Embryonic facial prominence (tissue), 1 donor: ENCODE results near the gene NLRP7.
"Not testable (repeated sequence)": the region's sequence is repeated elsewhere in the genome, so short reads cannot be mapped to it uniquely, and the experiment has no call there.

Source experiments
- DNase-seq: peaks from one replicate; pipeline ENCODE4 v3.0.0-alpha.2; 2016; ENCODE audit errors: extremely low spot score

The NLRP7 gene

GRCh38 chr19:54947381-54947780, at the start of gene NLRP7:
NLRP7 (minus strand) TSS chr19:54947530.
- no peak for DNase-seq

- DNase-seq, result no peak
Measured at GRCh38 chr19:54995561-54995960, 48.2 kb upstream of the NLRP7 start.

GRCh38 chr19:54989531-54989930, 42.2 kb upstream of the NLRP7 start:
- not testable (repeated sequence) for DNase-seq

DNA sequence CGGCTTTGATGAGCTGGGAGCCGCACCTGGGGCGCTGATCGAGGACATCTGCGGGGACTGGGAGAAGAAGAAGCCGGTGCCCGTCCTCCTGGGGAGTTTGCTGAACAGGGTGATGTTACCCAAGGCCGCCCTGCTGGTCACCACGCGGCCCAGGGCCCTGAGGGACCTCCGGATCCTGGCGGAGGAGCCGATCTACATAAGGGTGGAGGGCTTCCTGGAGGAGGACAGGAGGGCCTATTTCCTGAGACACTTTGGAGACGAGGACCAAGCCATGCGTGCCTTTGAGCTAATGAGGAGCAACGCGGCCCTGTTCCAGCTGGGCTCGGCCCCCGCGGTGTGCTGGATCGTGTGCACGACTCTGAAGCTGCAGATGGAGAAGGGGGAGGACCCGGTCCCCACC, 35.2 kb upstream of the NLRP7 start:
- DNase-seq, result not testable (repeated sequence)

GRCh38 chr19:54973229-54974090, 26.1 kb upstream of the NLRP7 start:
- DNase-seq, result not testable (repeated sequence)

GRCh38 chr19:54971446-54971845, 24.1 kb upstream of the NLRP7 start:
- not testable (repeated sequence) for DNase-seq

GRCh38 chr19:54969647-54970046, 22.3 kb upstream of the NLRP7 start:
- no peak for DNase-seq

DNA sequence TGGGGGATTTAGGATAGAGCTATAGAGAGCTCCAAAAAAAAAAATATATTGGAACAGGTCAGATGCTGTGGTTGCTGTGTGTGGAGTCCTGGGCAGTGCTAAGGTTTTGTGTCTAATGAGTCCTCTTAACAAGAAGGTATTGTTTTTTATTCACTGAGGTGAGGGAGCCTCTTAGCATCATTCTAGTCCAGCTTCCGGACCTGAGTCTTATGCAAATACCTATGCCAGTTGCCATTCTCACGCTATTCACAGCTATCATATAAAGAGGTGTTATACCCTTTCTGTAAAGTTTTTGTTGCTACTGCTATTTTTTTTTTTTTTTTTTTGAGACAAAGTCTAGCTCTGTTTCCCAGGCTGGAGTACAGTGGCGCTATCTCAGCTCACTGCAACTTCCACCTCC, 20.3 kb upstream of the NLRP7 start:
- no peak for DNase-seq

DNA sequence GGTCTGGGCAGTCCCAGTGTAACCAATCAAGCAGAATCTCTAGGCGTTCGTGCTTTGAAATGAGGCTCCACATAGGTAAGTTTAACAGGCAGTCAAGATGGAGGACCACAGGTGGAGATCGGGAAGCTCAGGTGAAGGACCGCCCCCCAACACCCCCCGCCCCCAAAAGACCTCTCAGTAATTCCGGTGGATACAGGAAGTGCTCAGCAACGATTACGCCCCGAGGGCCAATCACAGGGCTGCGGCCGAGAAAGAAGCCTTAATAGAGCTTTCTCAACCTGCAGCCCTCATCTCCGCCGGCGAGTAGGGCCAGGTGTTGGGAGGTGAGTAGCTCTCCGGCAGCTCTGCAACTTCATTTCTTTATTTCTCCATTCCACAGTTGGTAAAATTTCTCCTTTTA, 17.7 kb upstream of the NLRP7 start:
- DNase-seq, result not testable (repeated sequence)

DNA sequence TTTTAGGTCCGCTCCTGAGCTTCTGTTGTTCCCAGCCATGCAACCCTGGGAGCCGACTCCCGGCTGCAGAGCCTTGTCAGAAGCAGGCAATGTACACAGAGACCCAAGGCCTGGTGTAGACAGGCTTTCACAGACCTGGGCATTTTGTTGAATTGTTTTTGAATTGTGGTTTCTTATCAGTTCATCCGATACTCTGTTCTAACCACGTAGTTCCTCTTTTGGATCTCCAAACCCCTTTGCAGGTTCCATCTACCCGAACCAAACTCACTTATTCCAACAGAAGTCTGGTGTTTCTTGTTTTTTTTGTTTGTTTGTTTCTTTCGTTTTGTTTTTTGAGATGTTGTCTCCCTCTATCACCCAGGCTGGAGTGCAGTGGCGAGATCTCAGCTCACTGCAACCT, 12.5 kb upstream of the NLRP7 start:
- DNase-seq, result no peak

GRCh38 chr19:54955376-54955775, 8.0 kb upstream of the NLRP7 start:
- DNase-seq, result no peak

- DNase-seq, result not testable (repeated sequence)
Measured at GRCh38 chr19:54953345-54953713, 6.0 kb upstream of the NLRP7 start.

- no peak for DNase-seq
Measured at GRCh38 chr19:54952591-54953344, 5.4 kb upstream of the NLRP7 start.

DNA sequence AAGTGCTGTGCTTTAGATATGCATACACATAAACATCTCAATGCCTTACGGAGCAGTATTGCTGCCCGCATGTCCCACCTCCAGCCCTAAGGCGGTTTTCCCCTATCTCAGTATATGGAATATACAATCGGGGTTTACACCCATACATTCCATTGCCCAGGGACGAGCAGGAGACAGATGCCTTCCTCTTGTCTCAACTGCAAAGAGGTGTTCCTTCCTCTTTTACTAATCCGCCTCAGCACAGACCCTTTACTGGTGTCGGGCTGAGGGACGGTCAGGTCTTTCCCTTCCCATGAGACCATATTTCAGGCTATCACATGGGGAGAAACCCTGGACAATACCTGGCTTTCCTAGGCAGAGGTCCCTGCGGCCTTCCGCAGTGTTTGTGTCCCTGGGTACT, 3.2 kb upstream of the NLRP7 start:
- not testable (repeated sequence) for DNase-seq

GRCh38 chr19:54949412-54949811, 2.1 kb upstream of the NLRP7 start:
- no peak for DNase-seq

GRCh38 chr19:54943772-54944361, 3.5 kb downstream of the NLRP7 start:
- DNase-seq, result not testable (repeated sequence)

DNA sequence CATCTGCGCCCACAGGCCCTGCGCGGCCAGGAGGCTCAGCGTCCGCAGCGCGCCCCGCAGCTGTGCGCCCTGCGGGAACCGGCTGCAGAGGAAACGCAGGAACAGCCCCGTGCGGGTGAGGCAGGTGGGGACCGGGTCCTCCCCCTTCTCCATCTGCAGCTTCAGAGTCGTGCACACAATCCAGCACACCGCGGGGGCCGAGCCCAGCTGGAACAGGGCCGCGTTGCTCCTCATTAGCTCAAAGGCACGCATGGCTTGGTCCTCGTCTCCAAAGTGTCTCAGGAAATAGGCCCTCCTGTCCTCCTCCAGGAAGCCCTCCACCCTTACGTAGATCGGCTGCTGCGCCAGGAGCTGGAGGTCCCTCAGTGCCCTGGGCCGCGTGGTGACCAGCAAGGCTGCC, 7.8 kb downstream of the NLRP7 start:
- DNase-seq, result not testable (repeated sequence)

GRCh38 chr19:54938906-54939305, 8.4 kb downstream of the NLRP7 start:
- DNase-seq, result no peak

DNA sequence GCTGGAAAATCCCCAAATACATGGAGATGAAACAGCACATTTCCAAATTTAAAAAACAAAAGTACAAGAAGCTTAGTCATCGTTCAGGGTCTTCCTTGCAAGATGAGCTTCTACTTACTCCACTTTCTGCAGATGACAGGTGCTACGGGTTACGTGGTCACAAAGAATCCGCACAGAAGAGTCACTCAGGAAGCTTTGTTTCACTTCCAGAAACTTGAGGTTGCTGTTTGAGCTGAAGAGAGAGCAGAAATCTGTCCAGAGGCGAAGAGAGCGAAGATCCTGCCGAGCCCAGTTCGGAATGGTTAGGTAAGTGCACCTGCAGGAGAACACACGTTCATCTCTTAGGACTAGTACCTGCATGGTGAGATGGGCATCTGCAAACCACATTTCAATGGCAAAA, 9.4 kb downstream of the NLRP7 start:
- DNase-seq, result no peak

DNA sequence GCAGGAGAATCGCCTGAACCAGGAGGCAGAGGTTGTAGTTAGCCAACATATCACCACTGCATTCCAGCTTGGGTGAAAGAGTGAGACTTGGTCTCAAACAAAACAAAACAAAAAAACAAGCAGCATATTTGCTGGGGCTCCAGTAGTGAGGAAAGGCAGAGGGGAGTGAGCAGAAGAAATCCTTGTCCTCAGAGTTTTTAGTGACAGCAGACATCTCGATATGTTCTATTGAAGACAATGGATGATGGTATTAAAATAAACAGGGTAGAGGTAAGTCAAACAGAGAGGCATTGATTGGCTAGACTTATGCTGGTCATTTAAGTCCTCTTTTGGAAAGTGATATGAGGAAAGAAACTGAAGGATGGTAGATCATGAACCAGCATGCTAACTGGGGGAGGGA, 19.0 kb downstream of the NLRP7 start:
- DNase-seq, result no peak

DNA sequence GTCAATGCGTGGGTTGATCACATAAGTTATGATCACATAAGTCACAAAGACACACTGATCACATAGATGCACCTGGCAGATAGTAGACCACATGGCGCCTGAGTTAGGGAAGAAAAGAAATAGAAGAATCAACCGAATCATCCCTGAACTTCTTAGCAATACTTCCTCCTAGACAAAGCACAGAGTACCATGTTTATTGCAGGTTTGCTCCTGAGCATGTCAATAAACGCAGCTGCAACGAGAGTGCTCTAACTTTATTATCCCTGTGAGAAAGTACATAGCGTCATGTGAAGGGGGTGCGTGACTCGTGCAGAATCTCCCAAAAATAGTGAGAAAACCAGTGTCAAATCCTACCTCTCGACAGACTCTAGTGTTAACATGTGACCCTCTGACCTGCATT, 24.1 kb downstream of the NLRP7 start:
- DNase-seq, result no peak

GRCh38 chr19:54921082-54921481, 26.2 kb downstream of the NLRP7 start:
- DNase-seq, result no peak
